ENCODE measurements around the gene SPTY2D1.

- TF ChIP-seq, protein P1, sequence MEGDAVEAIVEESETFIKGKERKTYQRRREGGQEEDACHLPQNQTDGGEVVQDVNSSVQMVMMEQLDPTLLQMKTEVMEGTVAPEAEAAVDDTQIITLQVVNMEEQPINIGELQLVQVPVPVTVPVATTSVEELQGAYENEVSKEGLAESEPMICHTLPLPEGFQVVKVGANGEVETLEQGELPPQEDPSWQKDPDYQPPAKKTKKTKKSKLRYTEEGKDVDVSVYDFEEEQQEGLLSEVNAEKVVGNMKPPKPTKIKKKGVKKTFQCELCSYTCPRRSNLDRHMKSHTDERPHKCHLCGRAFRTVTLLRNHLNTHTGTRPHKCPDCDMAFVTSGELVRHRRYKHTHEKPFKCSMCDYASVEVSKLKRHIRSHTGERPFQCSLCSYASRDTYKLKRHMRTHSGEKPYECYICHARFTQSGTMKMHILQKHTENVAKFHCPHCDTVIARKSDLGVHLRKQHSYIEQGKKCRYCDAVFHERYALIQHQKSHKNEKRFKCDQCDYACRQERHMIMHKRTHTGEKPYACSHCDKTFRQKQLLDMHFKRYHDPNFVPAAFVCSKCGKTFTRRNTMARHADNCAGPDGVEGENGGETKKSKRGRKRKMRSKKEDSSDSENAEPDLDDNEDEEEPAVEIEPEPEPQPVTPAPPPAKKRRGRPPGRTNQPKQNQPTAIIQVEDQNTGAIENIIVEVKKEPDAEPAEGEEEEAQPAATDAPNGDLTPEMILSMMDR (conservative IDR thresholded peaks at IDR 0.05), result no peak
- no peak for TF ChIP-seq ZFX (IDR thresholded peaks at IDR 0.05)
These were observed 25.8 kb downstream of the SPTY2D1 start for GRCh38 chr11:18608376-18608775.

Data from C4-2B (cell line).